ENCODE data around the gene AKAP3.

DNA sequence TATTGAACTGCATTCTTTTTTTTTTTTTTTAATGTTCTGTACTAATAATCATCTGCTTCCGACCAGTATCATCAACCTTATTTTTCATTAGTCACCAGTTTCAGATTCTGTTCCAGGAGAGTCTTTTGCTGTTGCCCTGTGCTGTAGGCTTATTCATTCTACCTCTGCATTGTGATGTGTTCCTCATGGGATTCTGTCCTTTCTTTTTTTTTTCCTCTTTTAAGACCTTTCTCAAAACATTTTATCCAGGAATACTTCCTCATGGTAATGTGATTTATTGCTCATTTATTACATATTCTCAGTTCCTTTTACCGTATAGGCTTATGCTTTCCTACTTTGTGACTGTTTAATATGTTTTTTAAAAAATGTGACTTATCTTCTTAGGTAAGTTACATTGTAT is 4.8 kb upstream of the AKAP3 start:
- TF ChIP-seq POLR2A (IDR thresholded peaks at IDR 0.05; ENCODE audit: low read depth, low read length) (no peak), POLR2AphosphoS5 (IDR thresholded peaks at IDR 0.05; ENCODE audit: low read depth, low read length) (no peak)
